Skin epidermis (tissue), 12 donors: ENCODE measurements around the gene YEATS4.

Source experiments
- H3K27ac ChIP-seq, 21 experiments: fragments of 200-600 bp; sonication (generic) in 11 of 21; one replicate each; pipeline ENCODE4 v1.5.0; 2020; ENCODE audit warnings: mild to moderate bottlenecking in 3 of 21, inconsistent platforms in 2 of 21, moderate library complexity in 2 of 21
- H3K4me3 ChIP-seq, 7 experiments: fragments of 200-600 bp; sonication (generic) in 2 of 7; one replicate each; pipeline ENCODE4 v1.5.0; 2020; ENCODE audit warnings: inconsistent platforms in 2 of 7, mild to moderate bottlenecking in 2 of 7, moderate library complexity in 1 of 7

Gene YEATS4

GRCh38 chr12:69423037-69423905 is 63.7 kb downstream of the YEATS4 start:
- no peak overlapping the region for H3K27ac ChIP-seq
- H3K4me3 ChIP-seq, result no peak overlapping the region

GRCh38 chr12:69425417-69425816 is 65.9 kb downstream of the YEATS4 start:
- no peak overlapping the region for H3K27ac ChIP-seq
- no peak overlapping the region for H3K4me3 ChIP-seq

DNA sequence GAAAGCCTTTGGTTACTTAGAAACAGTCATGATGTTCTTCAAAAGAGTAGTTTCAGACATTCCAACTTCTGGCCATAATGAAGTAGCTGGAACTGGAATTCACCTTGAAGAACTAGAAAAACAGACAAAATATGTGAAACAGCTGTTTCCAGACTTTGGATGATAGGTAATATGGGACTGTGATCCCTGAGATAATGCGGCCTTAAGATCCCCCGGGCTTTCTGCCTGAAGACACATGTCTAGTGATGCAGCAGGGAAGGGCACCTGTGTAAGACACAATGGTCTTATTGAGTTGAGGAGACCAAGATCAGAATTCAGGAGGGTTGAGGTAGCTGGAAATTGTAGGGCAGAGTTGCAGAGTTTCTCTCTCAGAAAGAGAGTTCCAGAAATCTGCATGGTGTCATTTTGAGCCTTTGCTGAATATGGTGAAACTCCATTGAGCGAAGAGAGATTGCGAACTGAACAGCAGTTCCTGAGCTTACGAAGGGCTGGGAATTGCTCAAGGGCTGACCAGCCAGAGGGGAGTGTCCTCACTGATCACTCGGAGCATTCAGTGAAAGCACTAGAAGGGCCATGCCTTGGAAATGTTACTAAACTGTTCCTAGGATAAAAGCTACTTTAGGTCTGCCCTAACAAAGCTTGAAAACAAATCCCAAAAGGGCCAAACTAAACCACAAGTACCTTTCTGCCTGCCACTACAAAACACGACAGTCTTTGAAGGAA is 69.0 kb downstream of the YEATS4 start:
- H3K4me3 ChIP-seq, result no peak overlapping the region
- H3K27ac ChIP-seq, result no peak overlapping the region

GRCh38 chr12:69430942-69431590 is 71.5 kb downstream of the YEATS4 start:
- no peak overlapping the region for H3K27ac ChIP-seq
- no peak overlapping the region for H3K4me3 ChIP-seq

- H3K27ac ChIP-seq, result no peak overlapping the region
- H3K4me3 ChIP-seq, result no peak overlapping the region
These were observed 72.2 kb downstream of the YEATS4 start for GRCh38 chr12:69431591-69432222.

DNA sequence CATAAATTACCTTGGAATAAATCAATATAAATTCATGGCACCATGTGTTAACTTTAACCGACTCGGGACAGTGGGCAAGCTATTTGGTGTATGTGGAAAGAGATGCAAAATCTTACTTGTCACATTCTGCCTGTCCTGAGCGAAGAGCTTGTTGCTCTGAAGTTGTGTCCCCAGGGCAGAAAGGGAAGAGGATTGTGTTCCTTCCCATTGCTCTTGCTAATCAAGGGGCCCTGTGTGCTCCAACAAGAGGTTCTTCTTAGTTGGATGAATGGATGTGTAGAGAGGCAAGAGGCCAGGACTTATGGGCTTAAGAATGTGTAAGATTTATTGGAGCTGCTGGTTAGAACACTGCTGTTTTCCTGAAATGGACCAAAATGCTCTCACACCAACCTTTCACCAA is 74.1 kb downstream of the YEATS4 start:
- H3K4me3 ChIP-seq, result no peak overlapping the region
- H3K27ac ChIP-seq, result no peak overlapping the region

DNA sequence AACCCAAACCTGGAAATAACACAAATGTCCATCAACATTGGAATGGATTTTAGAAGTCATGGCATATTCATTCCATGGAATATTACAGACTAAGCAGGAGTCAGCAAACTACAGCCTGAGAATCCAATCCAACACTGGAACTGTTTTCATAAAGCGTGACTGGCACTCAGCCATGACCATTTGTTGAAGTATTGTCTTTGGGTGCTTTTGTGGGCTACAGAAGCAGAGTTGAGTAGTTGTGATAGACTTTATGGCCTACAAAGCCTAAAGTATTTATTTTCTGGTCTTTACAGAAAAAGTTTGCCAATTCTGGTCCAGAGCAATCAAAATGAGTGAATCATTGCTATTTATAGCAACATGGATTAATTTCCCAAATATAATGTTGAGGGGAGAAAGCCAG is 76.1 kb downstream of the YEATS4 start:
- no peak overlapping the region for H3K27ac ChIP-seq

DNA sequence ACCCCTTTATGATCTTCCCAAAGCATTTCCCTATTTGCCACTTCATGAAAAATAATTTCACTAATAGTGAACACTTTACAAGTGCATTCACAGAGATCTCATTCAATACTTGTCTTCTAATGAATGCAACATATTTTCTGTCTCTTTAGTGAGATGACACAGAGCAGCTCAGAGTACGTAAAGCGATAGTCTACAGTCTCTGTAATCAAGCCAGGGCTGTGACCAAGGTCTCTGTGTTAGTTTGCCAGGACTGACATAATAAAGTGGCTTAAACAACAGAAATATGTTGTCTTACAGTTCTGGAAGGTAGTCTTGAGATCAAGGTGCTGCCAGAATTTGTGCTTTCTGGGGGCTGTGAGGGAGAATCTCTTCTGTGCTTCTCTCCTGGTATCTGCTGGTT is 77.5 kb downstream of the YEATS4 start:
- H3K27ac ChIP-seq, result no peak overlapping the region
- no peak overlapping the region for H3K4me3 ChIP-seq

More for the DNA sequence above, 76.1 kb downstream of the YEATS4 start:
- no peak overlapping the region for H3K4me3 ChIP-seq

- no peak overlapping the region for H3K4me3 ChIP-seq
- no peak overlapping the region for H3K27ac ChIP-seq
These were observed 79.0 kb downstream of the YEATS4 start for GRCh38 chr12:69438539-69438938.

GRCh38 chr12:69440016-69440415 is 80.5 kb downstream of the YEATS4 start:
- Histone ChIP-seq H3K27ac (no peak overlapping the region), H3K4me3 (no peak overlapping the region)
